ENCODE results near the gene SNRK.

Gene SNRK

GRCh38 chr3:43372007-43372740 lies 85.8 kb downstream of the SNRK start:
- DNase-seq (ENCODE audit: low spot score), result no peak

- DNase-seq (ENCODE audit: low spot score), result no peak
Observed at GRCh38 chr3:43372809-43373559, 86.6 kb downstream of the SNRK start.

- DNase-seq (ENCODE audit: low spot score), result no peak
Observed at GRCh38 chr3:43373560-43373928, 87.2 kb downstream of the SNRK start.

DNA sequence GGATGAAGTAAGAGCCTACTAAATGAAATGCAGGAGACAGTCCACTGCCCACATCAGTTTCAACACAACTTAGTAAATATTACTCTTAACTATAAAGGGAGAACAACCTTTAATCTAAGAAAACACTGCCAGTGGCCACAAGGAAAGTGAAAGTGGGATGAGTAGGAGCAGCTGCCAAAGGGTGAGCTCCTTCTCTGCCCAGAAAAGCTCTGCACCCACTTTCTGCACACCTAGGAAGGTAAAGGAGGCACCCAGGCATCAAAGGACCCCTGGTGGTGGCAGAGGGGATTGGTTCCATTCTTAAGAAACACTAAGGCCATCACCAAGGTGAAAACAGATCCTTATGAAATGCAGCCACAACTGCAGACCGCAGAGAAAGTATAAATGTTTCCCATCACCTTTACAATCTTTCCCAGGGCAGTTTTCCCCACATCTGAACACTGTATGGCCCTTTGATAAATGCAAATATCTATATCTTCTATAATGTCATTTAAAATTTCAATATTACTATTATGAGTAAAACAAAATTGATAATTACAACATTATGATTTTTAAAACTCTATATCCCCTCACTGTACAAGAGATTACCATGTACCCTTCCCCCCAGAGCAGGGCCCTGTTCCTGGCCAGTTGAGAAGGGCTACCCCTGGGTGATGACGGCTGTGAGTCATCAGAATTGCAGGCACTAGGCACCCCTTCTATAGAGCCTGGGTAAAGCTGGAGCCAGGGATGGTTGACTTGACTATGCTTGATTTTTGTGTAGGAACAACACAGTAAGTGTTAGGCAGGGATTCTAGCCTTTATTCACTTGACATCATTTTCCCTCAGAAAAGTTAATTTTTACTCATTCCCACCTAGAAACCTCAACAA lies 92.0 kb downstream of the SNRK start:
- no peak for DNase-seq (ENCODE audit: low spot score)

DNA sequence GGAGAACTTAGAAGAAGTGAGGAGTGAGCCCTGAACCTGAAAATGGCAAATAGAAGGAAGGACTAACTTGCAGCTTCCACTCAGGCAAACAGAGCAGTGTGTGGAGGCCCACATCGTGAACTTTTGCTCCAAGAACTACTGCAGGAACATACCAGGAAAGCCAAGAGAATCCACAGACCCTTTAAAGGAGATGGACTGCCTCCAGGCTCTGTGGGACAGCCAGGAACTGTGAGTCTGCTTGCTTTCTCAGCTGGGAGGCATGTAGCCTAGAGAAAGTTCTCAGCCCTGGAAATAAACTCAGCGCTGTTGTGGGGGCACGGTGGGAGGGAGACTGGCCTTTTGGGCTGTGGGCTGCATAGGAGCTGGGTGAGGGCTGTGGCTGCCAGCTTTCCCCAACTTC lies 93.0 kb downstream of the SNRK start:
- peak; percentile 65 for DNase-seq (ENCODE audit: low spot score)

GRCh38 chr3:43388175-43388574 lies 101.8 kb downstream of the SNRK start:
- DNase-seq (ENCODE audit: low spot score), result no peak

DNA sequence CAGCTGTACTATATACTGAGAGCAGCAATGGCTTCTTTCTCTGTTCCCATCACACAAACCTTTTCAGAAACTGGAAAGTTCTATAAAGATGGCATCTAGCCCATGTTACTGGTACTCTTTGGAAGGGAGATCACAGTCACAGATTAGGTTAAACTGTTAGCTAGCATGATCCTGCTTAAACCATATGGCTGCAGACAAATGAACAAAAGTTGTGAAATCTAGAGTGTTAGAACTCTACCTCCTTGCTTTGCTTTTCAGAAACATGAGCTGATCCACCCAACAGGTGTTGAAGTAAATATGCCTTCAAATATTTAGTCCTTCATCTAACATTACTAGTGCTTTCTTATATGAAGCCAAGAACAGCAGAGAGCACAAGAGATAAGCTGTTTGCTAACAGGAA lies 102.6 kb downstream of the SNRK start:
- DNase-seq (ENCODE audit: low spot score), result no peak

DNA sequence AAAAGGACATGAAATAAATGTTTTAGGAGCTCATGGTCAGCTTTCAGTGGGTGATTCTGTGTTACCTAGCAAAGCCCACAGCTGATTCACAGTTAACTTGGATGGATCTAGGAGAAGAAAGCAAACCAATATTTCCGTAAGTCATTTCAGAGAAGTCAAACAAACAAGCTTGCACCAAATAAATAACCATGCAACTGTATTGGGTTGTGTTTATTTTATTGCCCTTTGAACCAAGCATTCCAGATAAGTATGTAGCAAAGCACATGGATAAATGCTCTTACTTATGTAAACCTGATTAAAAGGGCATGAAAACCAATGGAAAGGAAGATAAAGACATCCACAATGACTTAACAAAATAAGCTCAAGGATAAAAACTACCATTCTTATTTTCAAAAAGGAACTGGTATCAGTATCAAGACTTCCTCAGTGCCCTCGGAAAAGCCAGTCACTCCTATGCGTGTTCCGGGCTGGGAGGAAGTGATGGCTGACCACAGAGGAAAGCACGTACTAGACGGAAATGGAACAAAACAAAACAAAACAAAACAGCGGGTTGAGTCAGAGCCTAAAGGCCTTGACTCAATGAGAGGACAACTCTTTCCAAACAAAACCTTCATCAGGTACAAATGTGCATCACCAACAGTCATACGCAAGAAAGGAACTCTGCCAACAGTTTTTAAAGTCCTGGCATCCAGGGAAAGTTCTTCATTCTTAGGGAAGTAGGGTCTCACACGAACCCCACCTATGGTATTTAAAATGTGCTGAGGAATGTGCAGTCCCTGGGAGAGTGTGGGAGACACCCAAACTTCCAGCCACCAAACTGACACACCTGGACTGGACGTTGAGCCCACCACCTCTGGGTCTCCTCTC lies 103.3 kb downstream of the SNRK start:
- no peak for DNase-seq (ENCODE audit: low spot score)

- DNase-seq (ENCODE audit: low spot score), result no peak
Observed at GRCh38 chr3:43390255-43390588, 103.9 kb downstream of the SNRK start.

GRCh38 chr3:43391621-43392020 lies 105.3 kb downstream of the SNRK start:
- DNase-seq (ENCODE audit: low spot score), result no peak

DNA sequence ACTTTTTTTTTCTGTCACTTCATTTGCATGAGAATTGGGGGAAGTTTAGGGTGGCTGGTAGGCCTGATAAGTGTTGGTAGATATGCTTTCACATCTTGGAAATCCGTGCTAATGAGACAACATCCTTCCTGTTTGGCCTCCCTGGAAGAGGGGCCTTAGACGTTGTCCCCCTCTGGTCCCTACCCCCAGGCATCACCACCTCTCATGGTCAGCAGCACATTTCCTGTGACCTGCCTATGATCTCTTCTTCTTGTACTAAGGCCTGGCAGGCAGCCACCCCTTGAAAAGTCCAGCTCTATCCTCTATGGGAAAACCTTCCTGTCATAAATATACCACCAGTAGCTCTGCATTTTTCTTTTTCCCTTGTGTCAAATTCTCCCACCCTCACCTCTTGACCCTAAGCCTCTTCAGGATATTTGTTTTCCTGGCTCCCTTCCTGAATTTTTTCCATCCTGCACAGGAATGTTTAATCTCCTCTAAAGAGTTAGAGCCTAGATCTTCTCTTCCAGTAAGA lies 107.8 kb downstream of the SNRK start:
- DNase-seq (ENCODE audit: low spot score), result no peak

DNA sequence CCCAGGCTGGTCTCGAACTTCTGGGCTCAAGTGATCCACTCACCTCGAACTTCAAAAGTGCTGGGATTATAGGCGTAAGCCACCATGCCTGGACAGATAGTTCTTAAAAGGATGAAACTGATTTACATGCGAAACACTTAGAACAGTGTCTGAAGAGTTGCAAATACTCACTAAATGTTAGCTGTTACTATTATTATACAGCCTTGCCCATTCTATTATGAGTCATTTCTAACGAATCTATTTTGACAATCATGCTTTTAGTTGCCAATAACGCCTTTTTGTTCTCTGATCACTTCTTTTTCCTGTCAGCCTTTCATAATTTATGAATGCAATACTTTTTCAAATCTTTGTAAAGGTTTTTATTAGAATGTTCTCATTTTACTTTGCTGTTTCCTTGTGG lies 112.7 kb downstream of the SNRK start:
- DNase-seq (ENCODE audit: low spot score), result peak; percentile 27

GRCh38 chr3:43400167-43400566 lies 113.8 kb downstream of the SNRK start:
- DNase-seq (ENCODE audit: low spot score), result no peak
